NCI-H2196 treated with DMSO at 0.1 percent for 48 hours (cell line): ENCODE data around the gene NRCAM.
A peak's percentile ranks its signal among the peaks of the same experiment; 100 is the strongest.

ENCODE experiments used
- DNase-seq: peaks from one replicate; lab custom pipeline; 2025; ENCODE audit not compliant: unreplicated experiment; lab: John Stamatoyannopoulos, UW

NRCAM gene

DNA sequence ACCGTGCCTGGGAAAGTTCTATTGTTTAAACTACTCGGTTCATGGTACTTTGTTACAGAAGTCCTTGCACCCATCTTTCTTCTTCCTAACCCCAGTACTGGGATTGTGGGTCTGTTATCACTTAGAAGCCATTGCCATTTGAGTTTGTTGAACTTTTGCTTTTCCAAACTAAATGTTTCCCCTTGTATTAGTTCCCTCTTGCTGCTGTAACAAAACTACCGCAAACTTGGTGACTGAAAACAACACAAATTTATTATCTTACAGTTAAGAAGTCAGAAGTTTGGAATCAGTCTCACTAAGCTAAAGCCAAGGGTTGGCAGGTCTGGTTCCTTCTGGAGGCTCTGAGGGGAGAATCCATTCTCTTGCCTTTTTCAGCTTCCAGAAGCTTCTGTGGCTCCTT lies 319.2 kb downstream of the NRCAM start:
- DNase-seq: no peak

DNA sequence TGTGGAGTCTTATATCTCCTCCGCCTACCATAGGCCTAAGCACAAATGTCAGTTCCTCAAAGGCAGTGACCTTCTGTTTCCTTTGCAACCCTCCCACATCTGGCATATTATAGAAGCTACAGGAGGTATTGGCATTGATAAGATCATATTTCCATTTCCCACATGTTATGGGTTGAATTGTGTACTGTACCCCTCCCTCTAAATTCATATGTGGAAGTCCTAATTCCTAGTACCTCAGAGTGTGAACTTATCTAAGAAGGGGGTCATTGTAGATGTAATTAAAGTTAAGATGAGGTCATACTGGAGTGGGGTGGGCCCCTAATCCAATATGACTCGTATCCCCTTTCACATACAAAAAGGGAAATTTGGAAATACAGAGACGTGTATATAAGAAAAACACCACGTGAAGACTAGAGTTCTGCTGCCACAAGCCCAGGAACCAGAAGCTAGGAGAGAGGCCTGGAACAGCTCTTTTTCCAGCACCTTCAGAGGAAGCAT lies 320.0 kb downstream of the NRCAM start:
- no peak for DNase-seq

DNA sequence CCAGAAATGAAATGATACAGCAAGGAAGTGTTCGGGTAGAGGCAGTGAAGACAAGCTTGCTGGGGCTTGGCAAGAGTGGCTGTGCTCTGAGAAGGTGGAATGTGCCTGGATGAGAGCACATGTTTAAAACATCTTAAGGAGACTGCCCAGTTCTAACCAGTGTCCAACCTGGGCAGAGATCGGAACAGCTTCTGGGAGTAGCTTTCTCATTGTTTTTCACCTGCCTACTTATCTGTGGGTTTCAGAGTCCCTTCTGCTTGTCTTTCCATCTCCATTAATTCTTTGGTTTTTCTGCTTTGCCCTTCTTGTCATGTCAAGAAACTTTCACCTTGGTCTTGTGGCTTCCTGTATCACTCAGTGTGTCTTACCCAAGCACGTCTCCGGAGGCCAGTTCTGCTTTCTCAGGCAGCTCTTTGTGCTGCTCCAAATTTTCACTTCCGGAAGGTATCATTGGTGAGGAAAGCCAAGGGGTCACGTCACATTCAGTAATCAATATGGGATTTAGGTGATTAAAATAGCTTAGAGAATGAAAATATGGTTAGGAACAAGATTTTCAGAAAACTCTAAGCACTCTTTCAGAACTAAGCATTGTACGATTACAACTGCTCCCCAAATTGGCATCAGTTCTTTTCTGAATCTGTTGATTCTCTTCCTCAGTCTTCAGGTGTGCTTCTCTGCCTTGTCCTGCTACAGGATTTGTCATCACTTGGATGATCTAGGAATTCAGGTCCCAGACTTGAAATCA lies 320.6 kb downstream of the NRCAM start:
- no peak for DNase-seq

DNA sequence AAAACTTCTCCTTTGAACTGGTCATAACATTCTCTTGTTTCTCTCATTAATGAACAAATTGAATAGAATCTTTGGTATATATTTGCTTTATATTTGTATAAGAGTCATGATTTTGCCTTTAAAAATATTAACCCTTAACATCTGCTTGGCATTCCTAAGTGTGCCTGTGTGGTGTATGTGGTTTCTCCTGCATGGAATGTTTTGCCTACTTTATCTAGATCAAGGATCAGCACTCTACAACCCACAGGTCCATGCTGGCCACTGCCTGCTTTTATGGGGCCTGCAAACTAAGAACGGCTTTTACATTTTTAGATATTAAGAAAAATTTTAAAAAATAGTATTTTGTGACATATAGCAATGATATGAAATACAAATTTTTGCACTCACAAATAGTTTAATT lies 321.8 kb downstream of the NRCAM start:
- no peak for DNase-seq

DNA sequence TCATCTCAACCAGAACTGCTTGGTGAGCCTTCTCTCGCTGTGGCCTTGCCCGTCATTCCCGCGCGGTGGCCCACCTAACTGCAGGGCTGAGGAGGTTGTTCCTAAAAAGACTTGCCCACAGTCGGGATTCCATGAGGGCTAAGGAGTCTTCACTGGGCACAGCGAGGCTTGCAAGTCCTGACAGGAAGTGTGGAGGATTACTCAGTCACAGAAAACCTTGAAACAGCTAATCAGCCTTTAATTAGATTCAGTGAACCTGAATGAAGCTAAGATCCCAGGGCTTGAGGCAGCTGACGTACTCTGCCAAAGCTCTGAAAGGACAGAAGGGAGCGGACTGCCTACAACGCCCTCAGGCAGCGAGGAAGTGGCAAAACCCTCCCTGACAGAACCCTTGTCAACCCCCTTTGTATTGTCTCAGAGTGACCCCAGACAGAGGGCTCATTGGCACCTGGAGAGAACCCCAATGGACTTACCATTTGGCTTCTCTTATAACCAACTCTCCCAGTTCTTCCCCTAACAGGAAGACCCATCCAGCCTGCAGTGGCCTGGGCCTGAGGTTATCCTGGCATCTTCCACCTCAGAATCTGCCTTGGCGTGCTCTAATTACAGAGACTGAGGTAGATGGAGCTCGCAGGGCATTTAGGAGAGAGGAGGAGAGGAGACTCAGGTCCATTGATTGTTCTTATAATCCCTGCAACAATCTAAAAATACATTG lies 323.5 kb downstream of the NRCAM start:
- DNase-seq: no peak

DNA sequence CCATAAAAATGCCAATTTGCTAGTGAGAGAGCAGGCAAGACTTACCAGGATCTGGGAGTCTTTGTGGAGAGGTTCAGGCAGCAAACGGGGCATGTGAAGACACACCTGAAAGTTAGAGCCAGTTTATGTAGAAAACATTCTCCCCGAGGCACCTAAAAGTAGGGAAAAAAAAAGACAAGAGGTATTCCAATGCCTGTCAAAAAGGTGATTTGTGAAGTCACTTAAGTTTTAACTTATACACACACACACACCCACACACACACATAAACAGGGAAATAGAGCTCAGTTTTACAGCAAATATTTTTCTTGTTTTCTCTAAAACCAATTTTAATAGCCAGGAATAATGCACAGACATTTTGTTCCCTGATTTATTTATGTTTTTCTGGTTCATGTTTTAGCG lies 326.0 kb downstream of the NRCAM start, which contains the start of gene LAMB4:
LAMB4 (minus strand) TSS at position 101 of the 400 bp plus-strand sequence. CDS start 7,197 bp downstream, outside the sequence.
- no peak for DNase-seq

DNA sequence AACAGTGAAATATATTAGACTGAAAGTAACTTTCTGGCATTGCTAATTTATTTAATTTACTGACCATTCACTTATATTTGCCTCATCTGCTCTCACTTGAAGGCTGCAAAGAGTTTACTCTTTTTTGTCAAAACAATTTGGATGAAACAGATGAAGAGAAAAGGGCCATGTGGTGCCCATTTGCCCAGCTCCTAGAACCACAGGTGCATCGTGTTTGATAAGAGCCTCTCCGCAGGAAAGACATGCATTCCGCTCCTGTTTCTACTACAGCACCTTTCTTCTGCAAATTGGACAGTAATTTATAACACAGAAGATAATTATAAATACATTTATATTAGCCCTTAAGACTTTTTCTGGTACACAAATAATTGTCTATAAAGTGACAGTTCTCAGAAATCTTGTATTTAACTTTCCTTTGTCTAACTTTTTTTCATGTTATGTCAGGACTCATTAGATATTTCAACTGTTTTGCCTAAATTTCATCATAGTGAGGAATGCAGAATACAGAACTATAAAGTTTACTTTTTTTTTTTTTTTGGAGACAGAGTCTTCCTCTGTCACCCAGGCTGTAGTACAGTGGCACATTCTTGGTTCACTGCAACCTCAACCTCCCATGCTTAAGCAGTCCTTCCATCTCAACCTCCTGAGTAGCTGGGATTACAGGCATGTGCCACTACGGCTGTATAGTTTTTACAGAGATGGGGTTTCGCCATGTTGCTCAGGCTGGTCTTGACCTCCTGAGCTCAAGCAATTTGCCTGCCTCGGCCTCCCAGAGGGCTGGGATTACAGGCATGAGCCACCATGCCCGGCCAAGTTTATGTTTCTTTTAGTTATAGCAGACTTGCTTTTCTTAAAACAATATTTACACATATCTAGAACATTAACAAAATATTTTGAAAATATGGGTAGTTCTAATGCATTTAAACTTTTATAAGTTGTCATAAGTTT lies 326.9 kb downstream of the NRCAM start:
- DNase-seq: no peak

DNA sequence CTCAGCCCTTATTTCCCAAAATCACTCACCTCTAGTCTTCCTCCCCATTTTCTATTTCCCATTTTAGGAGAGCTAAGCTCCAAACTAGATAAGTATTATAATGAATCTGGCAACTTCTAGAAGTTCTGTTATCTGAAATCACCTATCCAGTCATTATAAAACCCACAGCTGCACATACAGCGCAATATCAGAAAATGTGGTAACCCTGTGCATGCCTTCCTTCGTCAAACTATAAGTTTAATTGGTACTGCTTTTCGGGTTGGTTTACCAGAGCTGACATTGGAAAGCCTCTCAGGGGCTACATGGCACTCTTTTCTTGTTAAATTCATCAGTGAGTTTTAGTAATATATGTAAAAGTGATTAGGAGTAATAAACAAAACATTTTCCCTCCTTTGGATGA lies 327.7 kb downstream of the NRCAM start:
- no peak for DNase-seq

DNA sequence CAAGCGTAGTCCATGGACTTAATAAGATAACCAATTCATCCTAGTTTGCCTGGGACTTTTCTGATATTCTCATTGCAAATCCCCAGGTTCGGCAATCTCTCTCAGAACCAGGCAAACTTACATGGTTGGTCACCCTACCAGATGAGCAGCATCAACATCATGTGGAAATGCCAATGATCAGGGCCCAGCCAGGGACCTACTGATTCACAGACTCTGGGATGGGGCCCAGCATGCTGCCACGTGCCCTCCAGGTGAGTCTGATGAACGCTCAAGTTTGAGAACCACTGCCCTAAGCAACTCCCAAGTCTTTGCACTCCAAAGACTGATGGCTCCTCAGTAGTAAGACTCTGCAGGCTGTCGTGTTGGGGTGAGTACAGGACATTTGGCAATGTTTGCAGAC lies 328.8 kb downstream of the NRCAM start:
- DNase-seq: no peak

DNA sequence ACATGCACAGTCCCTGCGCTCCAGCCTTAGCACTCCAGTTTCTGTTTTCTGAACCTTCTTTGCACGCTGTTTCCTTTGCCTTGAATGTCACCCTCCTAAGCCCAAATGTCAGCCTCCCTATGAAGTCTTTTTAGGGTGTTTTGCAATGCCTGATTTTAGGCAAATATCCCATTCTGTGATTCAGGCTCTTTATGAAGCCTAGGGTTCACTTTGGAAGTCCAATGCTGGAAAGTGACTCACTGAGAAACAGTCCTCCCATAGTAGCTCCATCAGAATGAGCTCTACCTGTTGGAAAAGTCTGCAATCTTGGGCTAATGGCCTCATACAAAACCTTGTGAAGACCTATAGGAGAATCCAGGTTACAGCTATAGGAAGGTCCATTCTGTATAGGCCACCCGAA lies 331.4 kb downstream of the NRCAM start:
- no peak for DNase-seq

DNA sequence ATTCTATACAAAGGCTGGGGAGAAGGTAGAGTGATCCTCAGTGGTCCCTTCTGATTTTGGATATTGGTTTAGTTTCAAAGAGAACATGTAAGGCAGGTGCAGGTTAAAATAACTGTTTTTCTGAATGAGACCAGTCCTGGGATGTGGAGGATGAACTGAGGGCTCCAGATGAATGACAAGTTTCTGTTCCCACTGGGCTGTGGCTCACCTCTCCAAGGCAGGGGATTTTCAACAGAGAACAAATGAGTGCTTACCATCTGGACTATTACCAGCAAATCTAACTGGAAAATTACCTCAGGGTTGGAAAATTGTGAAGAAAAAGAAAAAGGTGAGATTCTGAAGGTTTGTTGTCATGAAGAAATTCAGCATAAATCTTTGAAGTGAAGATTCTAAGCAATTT lies 334.1 kb downstream of the NRCAM start:
- no peak for DNase-seq

DNA sequence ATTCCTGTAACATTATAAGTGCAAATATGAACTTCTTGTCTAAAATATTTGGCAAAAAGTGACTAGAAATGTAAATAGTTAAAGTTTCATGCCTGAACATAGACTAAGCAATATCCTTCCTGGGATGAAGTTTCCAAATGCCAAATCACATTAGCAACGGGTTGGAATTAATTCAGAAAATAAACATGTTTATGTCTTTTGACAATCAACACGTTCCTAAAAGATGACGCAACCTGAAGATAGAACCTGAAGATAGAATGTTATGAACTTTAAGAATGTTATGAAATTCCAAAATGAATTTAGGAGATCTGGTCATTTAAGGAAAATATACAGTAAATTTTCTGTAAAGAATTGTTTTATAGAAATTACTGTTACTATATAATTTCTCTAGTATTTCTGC lies 335.3 kb downstream of the NRCAM start:
- no peak for DNase-seq

DNA sequence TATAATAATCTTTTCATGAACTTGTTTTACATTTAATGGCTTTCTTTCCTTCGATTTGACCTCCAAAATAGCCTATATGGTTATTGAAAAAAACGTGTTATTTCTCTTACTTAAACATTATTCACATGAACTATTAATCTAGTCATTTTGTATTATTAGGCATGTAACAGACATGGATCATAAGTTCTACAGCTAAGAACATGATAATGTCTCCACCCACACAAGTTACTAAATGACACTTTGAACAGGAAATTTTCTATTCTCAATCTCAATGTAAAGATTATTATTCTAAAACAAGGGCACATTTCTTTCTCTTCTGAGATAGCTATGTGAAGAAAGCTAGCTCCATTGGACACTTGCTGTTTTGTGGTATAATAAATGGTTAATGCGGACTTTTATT lies 336.0 kb downstream of the NRCAM start:
- DNase-seq: no peak

DNA sequence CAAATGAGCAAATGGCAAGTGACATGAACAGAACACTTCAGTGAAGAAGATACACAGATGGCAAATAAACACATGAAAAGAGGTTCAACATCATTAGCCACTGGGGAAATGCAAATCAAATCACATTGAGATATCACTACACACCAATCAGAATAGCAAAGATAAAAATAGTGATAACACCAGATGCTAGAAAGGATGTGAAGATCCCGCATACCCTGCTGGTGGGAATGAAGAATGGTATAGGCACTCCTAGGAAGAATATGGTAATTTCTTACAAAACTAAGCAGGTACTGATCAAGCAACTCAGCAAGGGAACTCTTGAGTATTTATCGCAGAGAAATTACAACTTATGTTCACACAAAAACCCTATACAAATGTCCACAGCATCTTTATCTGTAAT lies 337.3 kb downstream of the NRCAM start:
- DNase-seq: no peak

DNA sequence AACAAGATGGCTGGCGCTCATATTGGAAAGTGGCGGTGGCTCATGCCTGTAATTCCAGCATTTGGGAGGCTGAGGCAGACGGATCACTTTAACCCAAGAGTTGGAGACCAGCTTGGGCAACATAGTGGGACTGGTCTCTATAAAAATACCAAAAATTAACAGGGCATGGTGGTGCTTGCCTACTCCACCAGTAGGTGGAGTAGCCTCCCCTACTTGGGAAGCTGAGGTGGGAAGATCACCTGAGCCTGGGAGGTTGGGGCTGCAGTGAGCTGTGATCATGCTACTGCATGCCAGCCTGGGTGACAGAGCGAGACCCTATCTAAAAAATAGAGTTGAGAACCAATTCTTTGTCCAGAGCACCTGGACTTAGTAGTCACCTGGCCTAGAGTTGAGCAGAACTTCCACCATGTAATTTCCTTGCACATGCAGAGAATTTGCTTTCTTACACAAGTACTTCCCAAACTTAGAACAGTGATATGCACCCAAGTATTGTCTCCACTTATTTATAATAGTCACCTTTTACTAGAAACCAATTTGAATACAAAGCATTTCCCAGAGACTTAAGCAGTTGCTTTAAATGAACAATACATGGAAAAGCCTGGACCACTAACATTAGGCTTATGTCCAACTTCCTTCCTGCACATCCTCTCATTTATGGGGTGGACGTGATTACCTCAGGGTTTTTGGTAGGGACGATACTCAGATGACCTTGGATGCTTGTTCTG lies 342.0 kb downstream of the NRCAM start:
- DNase-seq: no peak

DNA sequence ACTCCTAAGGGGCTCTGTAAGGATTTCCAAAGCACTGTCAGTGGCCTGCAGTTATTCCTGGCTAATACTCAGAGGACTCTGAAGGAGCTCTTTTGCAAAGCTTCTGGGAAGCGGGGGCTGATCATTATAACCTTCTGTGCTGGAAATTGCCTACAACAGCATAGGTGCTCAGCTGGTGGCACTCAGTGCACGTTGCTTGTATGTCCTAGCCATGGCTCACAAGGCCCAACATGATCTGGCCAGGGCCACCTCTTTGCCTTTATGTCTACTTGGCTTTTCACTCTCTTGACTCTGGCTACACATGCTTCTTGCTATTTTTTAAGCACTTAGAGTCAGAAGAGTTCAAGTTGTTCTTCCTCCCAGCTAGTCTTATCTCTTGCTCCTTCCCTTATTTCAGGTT lies 343.6 kb downstream of the NRCAM start:
- DNase-seq: no peak

DNA sequence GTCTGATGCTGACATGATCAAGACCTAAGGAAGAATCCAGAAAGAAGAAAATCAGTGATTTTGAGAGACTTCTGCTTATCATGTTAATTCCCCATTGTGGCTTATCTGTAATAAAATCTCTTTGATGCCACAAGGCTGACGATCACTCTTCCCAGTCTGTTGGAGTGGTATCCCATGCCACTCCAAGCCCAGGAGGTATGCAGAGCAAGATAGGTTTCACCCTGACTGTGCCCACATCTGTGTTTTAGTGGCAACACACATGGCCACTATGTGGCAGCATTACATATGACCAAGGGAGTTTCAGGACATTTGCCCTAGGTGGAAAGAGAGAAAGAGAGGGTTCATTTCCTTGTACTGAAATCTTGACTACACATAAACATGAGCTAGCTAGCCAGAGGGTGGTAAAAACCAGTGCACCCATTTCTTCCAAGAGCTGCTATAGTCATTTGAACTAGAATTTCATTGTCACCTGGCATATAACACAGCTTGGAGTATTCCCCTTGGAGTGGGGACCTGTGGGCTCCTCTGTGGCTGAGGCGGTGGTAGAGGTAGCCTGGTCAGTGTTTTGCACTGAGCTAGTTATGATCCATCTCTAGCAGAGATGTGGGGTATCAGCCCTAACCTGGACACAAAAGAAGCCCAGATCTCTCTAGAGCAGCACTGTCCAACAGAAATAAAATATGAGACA lies 346.9 kb downstream of the NRCAM start:
- DNase-seq: peak; percentile 16

DNA sequence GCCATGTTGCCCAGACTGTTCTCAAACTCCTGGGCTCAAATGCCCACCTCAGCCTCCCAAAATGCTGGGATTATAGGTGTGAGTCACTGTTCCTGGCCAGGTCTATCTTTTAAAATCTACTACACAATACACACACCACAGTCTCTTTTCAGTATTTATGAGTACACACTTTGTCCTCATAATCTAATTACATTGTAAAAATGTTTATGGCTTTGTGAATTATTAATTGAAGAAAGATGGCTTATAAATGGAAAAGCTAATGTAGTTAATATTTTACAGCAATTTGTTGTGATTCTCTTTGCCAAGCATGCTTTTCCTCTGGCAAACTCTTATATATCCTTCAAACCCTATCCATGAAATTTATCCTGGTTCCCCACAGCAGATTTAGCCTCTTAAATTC lies 348.1 kb downstream of the NRCAM start:
- DNase-seq: no peak

DNA sequence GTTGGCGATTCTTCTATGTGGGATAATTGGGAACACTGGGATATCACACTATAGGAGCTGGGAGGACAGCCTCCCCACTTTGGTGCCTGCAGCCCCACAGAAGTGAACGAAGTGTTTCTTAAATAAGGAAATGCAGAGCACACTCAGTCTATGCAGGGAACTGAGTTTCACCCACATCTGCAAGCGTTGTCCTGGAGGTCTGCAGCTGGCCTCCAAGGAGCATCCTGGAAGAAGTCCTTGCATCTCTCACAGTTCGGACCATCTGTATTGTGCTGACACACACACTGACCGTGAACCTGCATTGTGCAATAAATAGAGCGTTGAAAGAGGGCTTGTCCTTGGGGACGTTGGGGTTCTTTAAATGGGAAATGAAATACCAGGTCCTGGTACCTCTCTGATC lies 351.9 kb downstream of the NRCAM start:
- DNase-seq: no peak
